ENCODE data around the gene FRS2.
"Not testable (repeated sequence)": the region's sequence is repeated elsewhere in the genome, so short reads cannot be mapped to it uniquely, and the experiment has no call there.

FRS2 gene

GRCh38 chr12:69437073-69437472 lies 33.1 kb upstream of the FRS2 start:
- H3K4me3 ChIP-seq (ENCODE audit: low read length), result no peak overlapping the region
- no peaks in the 10 kb centered on the region for H3K4me1 ChIP-seq (ENCODE audit: insufficient read depth, low read length)
- H3K36me3 ChIP-seq (ENCODE audit: insufficient read depth, low read length), result no peaks in the 10 kb centered on the region
- 78% methylated on average over 2 of the region's 2 CpGs for WGBS
- no peak overlapping the region for H3K27ac ChIP-seq (ENCODE audit: low read depth, low read length)
- H3K9me3 ChIP-seq (ENCODE audit: insufficient read depth, low read depth, low read length), result no peaks in the 10 kb centered on the region
- no peaks in the 10 kb centered on the region for H3K27me3 ChIP-seq (ENCODE audit: insufficient read depth, low read length)
- H3K9ac ChIP-seq (ENCODE audit: low read depth, low read length), result no peak overlapping the region

GRCh38 chr12:69438539-69438938 lies 31.6 kb upstream of the FRS2 start:
- 94% methylated on average over 3 of the region's 3 CpGs for WGBS
- H3K27me3 ChIP-seq (ENCODE audit: insufficient read depth, low read length), result no peaks in the 10 kb centered on the region
- no peak overlapping the region for H3K9ac ChIP-seq (ENCODE audit: low read depth, low read length)
- H3K36me3 ChIP-seq (ENCODE audit: insufficient read depth, low read length), result no peaks in the 10 kb centered on the region
- no peaks in the 10 kb centered on the region for H3K9me3 ChIP-seq (ENCODE audit: insufficient read depth, low read depth, low read length)
- H3K27ac ChIP-seq (ENCODE audit: low read depth, low read length), result no peak overlapping the region
- no peak overlapping the region for H3K4me3 ChIP-seq (ENCODE audit: low read length)
- no peaks in the 10 kb centered on the region for H3K4me1 ChIP-seq (ENCODE audit: insufficient read depth, low read length)

GRCh38 chr12:69440016-69440415 lies 30.2 kb upstream of the FRS2 start:
- Histone ChIP-seq H3K9ac (ENCODE audit: low read depth, low read length) (no peak overlapping the region), H3K27ac (ENCODE audit: low read depth, low read length) (no peak overlapping the region), H3K27me3 (ENCODE audit: insufficient read depth, low read length) (no peaks in the 10 kb centered on the region), H3K4me1 (ENCODE audit: insufficient read depth, low read length) (no peaks in the 10 kb centered on the region), H3K4me3 (ENCODE audit: low read length) (no peak overlapping the region), H3K36me3 (ENCODE audit: insufficient read depth, low read length) (no peaks in the 10 kb centered on the region), H3K9me3 (ENCODE audit: insufficient read depth, low read depth, low read length) (no peaks in the 10 kb centered on the region)
- 96% methylated on average over 2 of the region's 3 CpGs for WGBS

- H3K9ac ChIP-seq (ENCODE audit: low read depth, low read length), result no peak overlapping the region
- H3K4me1 ChIP-seq (ENCODE audit: insufficient read depth, low read length), result no peaks in the 10 kb centered on the region
- no peaks in the 10 kb centered on the region for H3K27me3 ChIP-seq (ENCODE audit: insufficient read depth, low read length)
- H3K4me3 ChIP-seq (ENCODE audit: low read length), result no peak overlapping the region
- no peaks in the 10 kb centered on the region for H3K36me3 ChIP-seq (ENCODE audit: insufficient read depth, low read length)
- no peak overlapping the region for H3K27ac ChIP-seq (ENCODE audit: low read depth, low read length)
- WGBS, result 99% methylated on average over 2 of the region's 2 CpGs
- H3K9me3 ChIP-seq (ENCODE audit: insufficient read depth, low read depth, low read length), result no peaks in the 10 kb centered on the region
Observed at GRCh38 chr12:69440886-69441285, 29.3 kb upstream of the FRS2 start.

- Histone ChIP-seq H3K36me3 (ENCODE audit: insufficient read depth, low read length) (no peaks in the 10 kb centered on the region), H3K27me3 (ENCODE audit: insufficient read depth, low read length) (no peaks in the 10 kb centered on the region), H3K4me1 (ENCODE audit: insufficient read depth, low read length) (no peaks in the 10 kb centered on the region), H3K4me3 (ENCODE audit: low read length) (no peak overlapping the region), H3K27ac (ENCODE audit: low read depth, low read length) (no peak overlapping the region), H3K9me3 (ENCODE audit: insufficient read depth, low read depth, low read length) (no peaks in the 10 kb centered on the region), H3K9ac (ENCODE audit: low read depth, low read length) (no peak overlapping the region)
- 88% methylated on average over 3 of the region's 3 CpGs for WGBS
Observed at GRCh38 chr12:69442894-69443293, 27.3 kb upstream of the FRS2 start.

- WGBS, result 94% methylated on average over 5 of the region's 5 CpGs
- no peaks in the 10 kb centered on the region for H3K27me3 ChIP-seq (ENCODE audit: insufficient read depth, low read length)
- no peaks in the 10 kb centered on the region for H3K36me3 ChIP-seq (ENCODE audit: insufficient read depth, low read length)
- no peak overlapping the region for H3K4me3 ChIP-seq (ENCODE audit: low read length)
- H3K9me3 ChIP-seq (ENCODE audit: insufficient read depth, low read depth, low read length), result no peaks in the 10 kb centered on the region
- no peak overlapping the region for H3K27ac ChIP-seq (ENCODE audit: low read depth, low read length)
- no peaks in the 10 kb centered on the region for H3K4me1 ChIP-seq (ENCODE audit: insufficient read depth, low read length)
- H3K9ac ChIP-seq (ENCODE audit: low read depth, low read length), result no peak overlapping the region
Observed at GRCh38 chr12:69443916-69444315, 26.3 kb upstream of the FRS2 start.

- Histone ChIP-seq H3K9me3 (ENCODE audit: insufficient read depth, low read depth, low read length) (no peaks in the 10 kb centered on the region), H3K27ac (ENCODE audit: low read depth, low read length) (no peak overlapping the region), H3K4me3 (ENCODE audit: low read length) (no peak overlapping the region), H3K4me1 (ENCODE audit: insufficient read depth, low read length) (no peaks in the 10 kb centered on the region), H3K27me3 (ENCODE audit: insufficient read depth, low read length) (no peaks in the 10 kb centered on the region), H3K9ac (ENCODE audit: low read depth, low read length) (no peak overlapping the region), H3K36me3 (ENCODE audit: insufficient read depth, low read length) (no peaks in the 10 kb centered on the region)
- 92% methylated on average over 1 of the region's 1 CpG for WGBS
Observed at GRCh38 chr12:69447892-69448291, 22.3 kb upstream of the FRS2 start.

GRCh38 chr12:69452598-69453132 lies 17.5 kb upstream of the FRS2 start:
- H3K4me3 ChIP-seq (ENCODE audit: low read length); H3K9me3 ChIP-seq (ENCODE audit: insufficient read depth, low read depth, low read length); H3K36me3 ChIP-seq (ENCODE audit: insufficient read depth, low read length); H3K4me1 ChIP-seq (ENCODE audit: insufficient read depth, low read length); H3K27ac ChIP-seq (ENCODE audit: low read depth, low read length); H3K9ac ChIP-seq (ENCODE audit: low read depth, low read length); H3K27me3 ChIP-seq (ENCODE audit: insufficient read depth, low read length): not testable (repeated sequence)
- WGBS, result 92% methylated on average over 12 of the region's 12 CpGs

GRCh38 chr12:69456239-69456638 lies 13.9 kb upstream of the FRS2 start:
- Histone ChIP-seq H3K27ac (ENCODE audit: low read depth, low read length) (no peak overlapping the region), H3K36me3 (ENCODE audit: insufficient read depth, low read length) (no peaks in the 10 kb centered on the region)

GRCh38 chr12:69457433-69457832 lies 12.8 kb upstream of the FRS2 start:
- WGBS, result 52% methylated on average over 3 of the region's 3 CpGs
- no peak overlapping the region for H3K27ac ChIP-seq (ENCODE audit: low read depth, low read length)
- no peaks in the 10 kb centered on the region for H3K27me3 ChIP-seq (ENCODE audit: insufficient read depth, low read length)
- H3K4me1 ChIP-seq (ENCODE audit: insufficient read depth, low read length), result no peaks in the 10 kb centered on the region
- no peaks in the 10 kb centered on the region for H3K9me3 ChIP-seq (ENCODE audit: insufficient read depth, low read depth, low read length)
- H3K9ac ChIP-seq (ENCODE audit: low read depth, low read length), result no peak overlapping the region
- no peaks in the 10 kb centered on the region for H3K36me3 ChIP-seq (ENCODE audit: insufficient read depth, low read length)
- H3K4me3 ChIP-seq (ENCODE audit: low read length), result no peak overlapping the region

More at GRCh38 chr12:69456239-69456638, 13.9 kb upstream of the FRS2 start:
- Histone ChIP-seq H3K9me3 (ENCODE audit: insufficient read depth, low read depth, low read length) (no peaks in the 10 kb centered on the region), H3K27me3 (ENCODE audit: insufficient read depth, low read length) (no peaks in the 10 kb centered on the region), H3K9ac (ENCODE audit: low read depth, low read length) (no peak overlapping the region), H3K4me1 (ENCODE audit: insufficient read depth, low read length) (no peaks in the 10 kb centered on the region), H3K4me3 (ENCODE audit: low read length) (no peak overlapping the region)

- no peaks in the 10 kb centered on the region for H3K4me1 ChIP-seq (ENCODE audit: insufficient read depth, low read length)
- H3K4me3 ChIP-seq (ENCODE audit: low read length), result no peak overlapping the region
- no peaks in the 10 kb centered on the region for H3K36me3 ChIP-seq (ENCODE audit: insufficient read depth, low read length)
- H3K27me3 ChIP-seq (ENCODE audit: insufficient read depth, low read length), result no peaks in the 10 kb centered on the region
- no peak overlapping the region for H3K9ac ChIP-seq (ENCODE audit: low read depth, low read length)
- H3K27ac ChIP-seq (ENCODE audit: low read depth, low read length), result no peak overlapping the region
- 96% methylated on average over 3 of the region's 3 CpGs for WGBS
- H3K9me3 ChIP-seq (ENCODE audit: insufficient read depth, low read depth, low read length), result no peaks in the 10 kb centered on the region
Observed at GRCh38 chr12:69459477-69459876, 10.7 kb upstream of the FRS2 start.

GRCh38 chr12:69464428-69464827 lies 5.8 kb upstream of the FRS2 start:
- no peaks in the 10 kb centered on the region for H3K36me3 ChIP-seq (ENCODE audit: insufficient read depth, low read length)
- no peak overlapping the region for H3K4me3 ChIP-seq (ENCODE audit: low read length)
- no peaks in the 10 kb centered on the region for H3K9me3 ChIP-seq (ENCODE audit: insufficient read depth, low read depth, low read length)
- H3K27me3 ChIP-seq (ENCODE audit: insufficient read depth, low read length), result no peaks in the 10 kb centered on the region
- no peak overlapping the region for H3K27ac ChIP-seq (ENCODE audit: low read depth, low read length)
- H3K9ac ChIP-seq (ENCODE audit: low read depth, low read length), result no peak overlapping the region
- H3K4me1 ChIP-seq (ENCODE audit: insufficient read depth, low read length), result peaks cover 23% of the 10 kb centered on the region
- WGBS, result 88% methylated on average over 1 of the region's 1 CpG
